ENCODE data around the gene AHNAK. TPM values are rescaled to one million over a fixed set of nuclear protein-coding genes. Genes with fewer than 3 reads are reported as not detected.
A peak's percentile ranks its signal among the peaks of the same experiment; 100 is the strongest.
"Not testable (repeated sequence)": the region's sequence is repeated elsewhere in the genome, so short reads cannot be mapped to it uniquely, and the experiment has no call there.

AHNAK gene, protein sequence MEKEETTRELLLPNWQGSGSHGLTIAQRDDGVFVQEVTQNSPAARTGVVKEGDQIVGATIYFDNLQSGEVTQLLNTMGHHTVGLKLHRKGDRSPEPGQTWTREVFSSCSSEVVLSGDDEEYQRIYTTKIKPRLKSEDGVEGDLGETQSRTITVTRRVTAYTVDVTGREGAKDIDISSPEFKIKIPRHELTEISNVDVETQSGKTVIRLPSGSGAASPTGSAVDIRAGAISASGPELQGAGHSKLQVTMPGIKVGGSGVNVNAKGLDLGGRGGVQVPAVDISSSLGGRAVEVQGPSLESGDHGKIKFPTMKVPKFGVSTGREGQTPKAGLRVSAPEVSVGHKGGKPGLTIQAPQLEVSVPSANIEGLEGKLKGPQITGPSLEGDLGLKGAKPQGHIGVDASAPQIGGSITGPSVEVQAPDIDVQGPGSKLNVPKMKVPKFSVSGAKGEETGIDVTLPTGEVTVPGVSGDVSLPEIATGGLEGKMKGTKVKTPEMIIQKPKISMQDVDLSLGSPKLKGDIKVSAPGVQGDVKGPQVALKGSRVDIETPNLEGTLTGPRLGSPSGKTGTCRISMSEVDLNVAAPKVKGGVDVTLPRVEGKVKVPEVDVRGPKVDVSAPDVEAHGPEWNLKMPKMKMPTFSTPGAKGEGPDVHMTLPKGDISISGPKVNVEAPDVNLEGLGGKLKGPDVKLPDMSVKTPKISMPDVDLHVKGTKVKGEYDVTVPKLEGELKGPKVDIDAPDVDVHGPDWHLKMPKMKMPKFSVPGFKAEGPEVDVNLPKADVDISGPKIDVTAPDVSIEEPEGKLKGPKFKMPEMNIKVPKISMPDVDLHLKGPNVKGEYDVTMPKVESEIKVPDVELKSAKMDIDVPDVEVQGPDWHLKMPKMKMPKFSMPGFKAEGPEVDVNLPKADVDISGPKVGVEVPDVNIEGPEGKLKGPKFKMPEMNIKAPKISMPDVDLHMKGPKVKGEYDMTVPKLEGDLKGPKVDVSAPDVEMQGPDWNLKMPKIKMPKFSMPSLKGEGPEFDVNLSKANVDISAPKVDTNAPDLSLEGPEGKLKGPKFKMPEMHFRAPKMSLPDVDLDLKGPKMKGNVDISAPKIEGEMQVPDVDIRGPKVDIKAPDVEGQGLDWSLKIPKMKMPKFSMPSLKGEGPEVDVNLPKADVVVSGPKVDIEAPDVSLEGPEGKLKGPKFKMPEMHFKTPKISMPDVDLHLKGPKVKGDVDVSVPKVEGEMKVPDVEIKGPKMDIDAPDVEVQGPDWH (N-terminal part only)
- total RNA-seq: 479 and 591 TPM in 2 replicates

DNA sequence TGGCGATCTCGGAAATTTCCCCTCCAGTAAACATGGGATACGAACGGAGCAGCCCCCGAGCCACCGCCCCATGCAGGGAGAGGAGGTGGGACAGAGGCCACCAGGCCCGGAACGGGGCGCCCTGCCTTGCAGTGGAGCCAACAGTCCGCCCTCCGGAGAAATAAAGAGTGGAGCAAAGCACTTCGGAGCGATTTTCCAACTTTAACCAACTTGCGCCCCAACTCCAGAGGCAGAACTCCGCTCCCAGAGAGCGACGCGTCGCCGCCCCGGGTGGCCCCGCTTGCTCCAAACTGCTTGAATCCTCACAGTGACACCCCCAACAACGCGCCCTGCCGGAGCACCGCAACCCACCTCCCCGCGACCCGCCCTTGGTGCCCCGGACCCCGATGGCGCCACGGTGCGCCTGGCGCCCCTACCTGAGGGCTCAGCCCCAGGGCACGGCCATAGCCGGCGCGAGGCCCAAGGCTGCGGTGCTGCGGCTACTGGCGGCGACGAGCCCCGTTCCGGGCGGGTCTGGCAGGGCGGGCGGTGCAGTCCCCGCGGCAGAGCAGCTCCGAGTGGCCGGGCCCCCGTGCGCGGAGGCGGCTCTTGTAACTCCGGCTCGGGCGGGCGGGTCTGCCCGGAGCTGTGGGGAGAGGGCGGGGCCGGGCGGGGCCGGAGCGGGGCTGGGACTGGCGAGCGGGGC lies at the start of gene AHNAK:
TSS of gene AHNAK (minus strand) at position 563 of the 685 bp plus-strand sequence. CDS start 10,708 bp downstream, outside the sequence.
- DNase-seq (ENCODE audit: low read depth, low spot score): no peak

DNA sequence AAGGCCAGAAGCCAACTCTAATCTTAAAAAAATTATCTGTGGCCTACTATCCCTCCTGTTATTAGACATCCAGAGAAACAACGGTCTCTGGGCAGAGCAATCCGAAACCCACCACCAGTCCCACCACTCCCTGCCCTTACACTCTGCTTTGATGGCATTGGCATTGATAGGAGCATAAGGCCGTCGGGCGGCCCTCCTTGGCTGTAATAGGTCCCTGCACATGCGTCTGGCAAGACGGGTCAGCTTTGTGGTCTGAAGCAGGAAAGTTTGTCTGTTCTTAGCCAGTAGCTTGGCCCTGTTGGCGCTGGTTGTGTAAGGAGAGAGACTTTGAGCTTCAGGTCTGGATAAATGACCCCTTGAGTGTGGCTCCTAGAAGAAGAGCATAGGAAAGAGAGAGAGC lies 48.5 kb upstream of the AHNAK start:
- no peak for DNase-seq (ENCODE audit: low read depth, low spot score)

DNA sequence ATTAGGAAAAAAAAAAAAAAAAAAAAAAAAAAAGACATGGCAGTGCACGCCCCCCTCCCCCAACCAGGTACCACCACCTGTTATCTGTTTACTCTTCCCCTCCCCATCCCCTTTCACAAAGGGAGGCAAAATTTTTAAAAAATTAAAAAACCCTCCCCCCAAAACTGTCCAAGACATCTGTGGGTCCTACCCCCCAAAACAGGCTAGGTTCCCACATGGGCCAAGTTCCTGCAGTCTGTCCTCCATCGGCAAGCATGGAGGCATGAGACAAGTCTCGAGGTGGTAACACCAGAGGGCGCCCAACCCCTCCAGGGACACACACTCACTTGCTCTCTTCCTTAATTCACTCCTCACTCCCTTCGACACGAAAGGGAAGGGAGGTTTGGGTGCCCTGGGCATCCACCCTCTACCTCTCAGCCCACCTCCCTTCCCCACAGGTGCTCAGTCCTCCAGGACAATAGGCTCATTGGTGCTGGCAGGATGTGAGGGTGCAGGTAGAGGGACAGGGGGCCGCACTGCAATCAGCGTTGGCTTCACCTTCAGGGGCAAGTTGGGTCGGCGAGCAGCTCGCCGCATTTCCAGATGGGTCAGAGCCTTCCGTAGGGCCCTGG lies 46.9 kb upstream of the AHNAK start:
- DNase-seq (ENCODE audit: low read depth, low spot score): peak; percentile 52

DNA sequence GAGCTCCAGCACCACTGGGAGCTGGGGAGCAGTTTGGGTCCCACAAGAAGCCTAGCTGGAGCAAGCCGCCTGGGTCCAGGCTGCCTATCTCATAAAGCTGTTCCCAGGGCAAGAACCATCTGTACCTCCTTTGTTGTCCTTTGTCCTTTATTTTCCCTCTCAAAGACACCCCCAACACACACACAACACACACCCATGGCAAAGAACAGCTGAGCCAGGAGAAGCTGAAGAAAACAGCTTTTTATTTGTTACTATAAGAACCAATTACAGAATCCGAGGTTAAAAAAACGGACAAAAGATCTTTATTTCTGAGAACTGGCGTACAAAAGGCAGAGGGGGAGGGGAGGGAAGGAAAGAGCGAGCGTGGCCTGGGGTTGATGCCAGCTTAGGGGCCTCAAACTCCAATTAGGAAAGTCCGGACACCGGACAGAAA lies 46.4 kb upstream of the AHNAK start:
- no peak for DNase-seq (ENCODE audit: low read depth, low spot score)

DNA sequence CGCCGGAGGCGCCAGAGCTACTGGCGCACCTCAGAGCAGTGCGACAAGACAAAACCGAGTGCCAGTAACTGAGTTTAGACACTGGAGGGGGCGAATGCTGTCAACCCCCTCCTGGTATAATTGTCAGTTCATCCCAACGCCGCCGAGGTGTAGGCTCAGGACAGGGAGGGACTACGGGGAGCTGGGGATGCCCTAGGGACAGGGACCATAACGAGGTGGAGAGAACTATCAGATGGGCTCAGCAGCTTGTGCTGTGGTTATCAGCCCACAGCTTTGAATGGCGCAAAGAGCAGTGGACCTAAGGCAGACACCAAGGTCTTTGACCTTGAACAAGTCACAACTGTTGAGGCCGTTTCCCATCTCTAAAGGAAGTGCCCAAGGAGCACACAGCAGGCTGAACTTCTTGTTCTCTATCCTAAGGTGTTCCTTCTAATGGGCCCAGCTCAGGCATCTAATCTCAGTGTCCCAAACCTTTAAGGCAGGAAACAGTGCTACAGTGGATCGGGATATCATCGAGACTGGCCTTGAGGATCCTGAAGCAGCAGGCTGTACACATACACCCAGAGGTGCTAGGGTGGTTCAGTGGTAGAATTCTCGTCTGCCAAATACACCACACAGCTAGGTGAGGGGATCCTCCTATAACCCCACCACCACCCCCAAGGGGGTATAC lies 45.7 kb upstream of the AHNAK start:
- DNase-seq (ENCODE audit: low read depth, low spot score): no peak

DNA sequence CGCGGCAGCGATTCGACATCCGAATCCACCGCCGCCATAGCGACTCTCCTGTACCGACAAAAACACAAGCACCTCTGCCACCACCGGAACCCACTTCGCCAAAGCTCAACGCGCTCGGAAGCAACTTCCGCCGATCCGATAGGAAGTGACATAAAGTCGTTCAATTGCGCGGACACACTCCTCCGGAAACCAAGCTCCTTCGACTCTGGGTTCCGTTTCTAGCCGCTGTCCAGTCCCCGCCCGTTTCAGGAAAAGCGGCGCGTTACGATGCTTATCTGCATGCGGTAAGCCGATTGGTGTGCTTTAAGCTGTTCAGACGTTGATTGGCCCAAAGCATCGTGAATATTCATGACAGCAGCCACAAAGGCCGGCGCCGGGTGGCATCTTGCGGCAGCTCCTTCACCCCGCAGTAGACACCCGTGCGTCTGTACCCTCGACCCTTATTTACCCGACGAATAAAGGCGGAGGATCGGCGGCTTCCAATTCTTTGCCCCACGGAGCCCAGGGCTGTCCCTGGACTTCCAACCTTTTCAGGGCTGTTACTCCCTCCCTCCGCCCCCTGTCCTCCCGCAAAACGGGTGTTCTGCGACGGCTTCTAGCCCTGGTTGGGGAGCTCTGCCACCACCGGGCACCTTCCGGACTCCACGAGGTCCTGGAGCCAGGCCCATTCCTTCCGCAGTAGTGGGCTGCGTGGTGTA lies 45.0 kb upstream of the AHNAK start, which contains the start of gene TUT1:
TSS of gene TUT1 (minus strand) at position 76 of the 698 bp plus-strand sequence. CDS start at position 38, 38 bp downstream.
- peak; percentile 99 for DNase-seq (ENCODE audit: low read depth, low spot score)

DNA sequence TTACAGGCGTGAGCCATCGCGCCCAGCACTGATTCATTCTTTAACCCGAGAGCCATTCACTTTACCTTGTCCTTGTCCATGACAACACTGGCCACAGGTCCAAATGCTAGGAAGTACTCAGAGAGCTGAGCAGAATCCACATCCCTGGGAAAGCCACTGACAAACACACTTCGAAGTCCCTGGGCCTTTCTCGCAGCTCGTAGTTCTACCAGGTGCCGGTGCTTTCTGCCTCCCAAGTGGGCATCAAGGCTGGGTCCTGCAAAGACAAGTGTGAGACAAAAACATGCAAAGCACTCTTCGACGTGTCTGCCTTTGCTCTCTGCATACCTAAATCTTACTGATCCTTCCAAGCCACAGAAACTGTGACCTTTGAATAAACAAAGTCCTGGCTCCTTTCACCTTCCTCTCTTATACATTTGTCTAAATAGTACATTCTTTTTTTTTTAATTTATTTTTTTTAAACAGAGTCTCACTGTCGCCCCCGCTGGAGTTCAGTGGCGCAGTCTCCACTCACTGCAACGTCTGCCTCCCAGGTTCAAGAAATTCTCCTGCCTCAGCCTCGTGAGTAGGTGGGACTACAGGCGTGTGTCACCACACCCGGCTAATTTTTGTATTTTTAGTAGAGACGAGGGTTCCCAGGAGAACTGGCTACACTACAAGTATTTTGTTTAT lies 42.5 kb upstream of the AHNAK start:
- DNase-seq (ENCODE audit: low read depth, low spot score): no peak

DNA sequence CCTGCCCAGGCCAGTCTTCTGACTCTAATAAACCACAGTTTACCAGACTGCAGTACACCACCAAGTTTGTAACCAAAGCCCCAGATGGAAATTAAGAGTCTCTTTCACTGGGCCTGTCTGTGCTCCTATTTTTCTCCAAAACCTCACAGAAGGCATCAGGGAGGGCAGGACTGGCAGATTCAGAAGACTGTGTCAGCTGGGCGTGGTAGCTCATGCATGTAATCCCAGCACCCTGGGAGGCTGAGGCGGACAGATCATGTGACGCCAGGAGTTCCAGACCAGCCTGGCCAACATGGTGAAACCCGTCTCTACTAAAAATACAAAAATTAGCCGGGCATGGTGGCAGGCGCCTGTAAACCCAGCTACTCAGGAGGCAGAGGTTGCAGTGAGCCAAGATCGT lies 38.8 kb upstream of the AHNAK start:
- DNase-seq (ENCODE audit: low read depth, low spot score): not testable (repeated sequence)

DNA sequence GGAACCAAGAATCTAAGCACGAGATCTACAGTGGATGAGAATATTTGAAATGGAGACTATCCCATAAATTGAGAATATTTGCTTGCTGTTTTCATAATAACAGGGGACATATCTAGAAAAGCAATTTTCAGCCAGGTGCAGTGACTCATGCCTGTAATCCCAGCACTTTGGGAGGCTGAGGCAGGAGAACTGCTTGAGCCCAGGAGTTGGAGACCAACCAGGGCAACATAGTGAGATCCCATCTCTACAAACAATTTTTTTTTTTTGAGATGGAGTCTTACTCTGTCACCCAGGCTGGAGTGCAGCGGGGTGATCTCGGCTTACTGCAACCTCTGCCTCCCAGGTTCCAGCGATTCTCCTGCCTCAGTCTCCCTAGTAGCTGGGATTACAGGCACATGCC lies 35.1 kb upstream of the AHNAK start:
- not testable (repeated sequence) for DNase-seq (ENCODE audit: low read depth, low spot score)

DNA sequence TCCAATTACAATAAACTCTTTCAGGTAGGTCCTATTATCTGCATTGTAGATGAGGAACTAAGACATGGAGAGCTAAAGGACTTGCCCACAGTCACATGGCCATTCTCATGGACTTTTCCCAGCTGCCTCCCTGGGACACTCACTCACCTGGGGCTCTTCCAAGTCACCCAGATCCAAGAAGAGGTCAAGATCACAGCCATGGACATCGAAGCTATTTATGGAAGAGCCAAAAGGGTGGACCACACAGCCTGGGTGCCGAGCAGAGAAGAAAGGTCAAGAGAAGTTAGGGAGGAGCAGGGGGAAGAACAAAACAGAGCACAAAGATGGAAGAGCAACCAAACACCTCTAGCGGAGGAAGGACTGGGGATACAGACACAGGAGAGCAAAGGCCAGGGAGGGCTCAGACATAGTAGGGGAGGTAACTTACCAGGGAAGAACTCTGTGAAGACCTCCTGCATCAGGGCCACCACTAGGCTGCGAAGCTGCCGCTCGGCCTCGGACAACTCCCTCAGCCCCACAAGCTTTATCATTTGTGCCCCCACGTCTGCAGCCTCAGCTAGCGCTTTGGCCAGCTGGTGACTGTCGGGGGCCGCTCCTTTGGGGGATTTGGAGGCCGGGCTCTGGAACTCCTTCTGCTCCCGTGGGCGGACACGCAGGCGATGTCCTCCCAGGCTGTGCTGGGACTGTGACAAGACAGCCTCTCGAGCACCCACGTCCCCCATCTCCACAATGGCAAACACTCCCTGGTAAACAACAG lies 34.5 kb upstream of the AHNAK start:
- DNase-seq (ENCODE audit: low read depth, low spot score): no peak

DNA sequence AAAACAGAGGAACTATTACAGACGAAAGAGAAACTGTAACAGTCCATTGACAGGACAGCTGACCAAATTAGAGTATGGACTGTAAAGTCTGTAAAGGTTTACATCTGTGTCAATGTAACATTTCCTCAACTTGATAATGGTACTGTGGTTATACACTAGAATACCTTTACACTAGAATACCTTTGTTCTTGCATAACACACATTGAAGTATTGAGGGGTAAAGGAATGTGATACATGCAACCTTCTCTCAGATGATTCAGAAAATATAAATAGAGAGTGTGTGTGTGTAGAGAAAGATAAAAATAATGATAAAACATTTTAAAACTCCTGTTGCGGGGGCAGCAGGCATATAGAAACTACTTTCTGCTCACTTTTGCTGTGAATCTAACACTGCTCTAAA lies 32.6 kb upstream of the AHNAK start:
- DNase-seq (ENCODE audit: low read depth, low spot score): no peak

DNA sequence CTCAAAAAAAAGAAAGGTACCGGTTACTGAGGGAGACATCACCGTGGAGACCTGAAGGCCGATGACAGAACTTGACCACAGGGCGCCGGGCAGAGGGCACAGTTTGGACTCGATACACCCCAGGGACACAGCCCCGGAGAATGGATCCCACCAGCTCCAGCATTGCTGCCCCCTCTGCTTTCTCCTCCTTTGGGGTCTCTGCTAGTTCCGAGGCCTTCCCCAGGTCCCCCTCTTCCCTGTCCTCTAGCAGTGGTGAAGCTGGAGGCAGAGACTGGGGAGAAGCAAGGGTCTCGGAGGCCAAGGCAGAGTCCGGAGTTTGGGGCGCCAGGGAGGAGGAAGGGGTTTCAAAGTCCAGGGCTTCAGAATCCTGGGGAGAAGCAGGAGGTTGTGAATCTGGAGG lies 31.9 kb upstream of the AHNAK start:
- no peak for DNase-seq (ENCODE audit: low read depth, low spot score)

DNA sequence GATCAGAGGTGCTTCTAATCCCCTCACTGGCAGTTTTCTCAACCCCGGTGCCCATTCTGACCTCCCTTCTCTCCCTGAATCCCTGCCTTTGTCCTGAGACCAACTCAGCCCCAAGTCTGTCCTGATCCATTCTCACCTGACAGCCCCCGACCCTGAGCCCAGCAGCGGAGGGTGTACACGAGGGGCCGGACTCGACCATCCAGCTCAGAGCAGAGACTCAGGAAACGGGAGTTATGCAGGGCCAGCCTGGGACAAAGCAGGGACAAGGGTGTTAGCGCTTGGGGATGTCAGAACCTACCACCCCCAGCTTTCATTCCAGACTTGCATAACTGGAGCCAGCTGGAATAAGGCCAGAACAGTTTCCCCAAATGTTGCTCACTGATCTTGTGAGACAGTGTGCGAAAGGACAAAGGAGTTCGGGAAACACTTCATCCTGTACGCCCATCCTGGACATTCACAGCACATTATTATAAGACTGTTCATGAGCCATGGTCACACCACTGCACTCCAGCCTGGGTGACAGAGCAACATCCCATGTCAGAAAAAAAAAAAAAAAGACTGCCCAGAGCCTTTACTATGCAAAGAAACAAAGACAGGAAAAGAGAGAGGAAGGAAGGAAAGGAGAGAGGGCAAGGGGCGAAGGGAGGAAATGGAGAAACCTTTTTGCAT lies 30.6 kb upstream of the AHNAK start:
- DNase-seq (ENCODE audit: low read depth, low spot score): peak; percentile 94

DNA sequence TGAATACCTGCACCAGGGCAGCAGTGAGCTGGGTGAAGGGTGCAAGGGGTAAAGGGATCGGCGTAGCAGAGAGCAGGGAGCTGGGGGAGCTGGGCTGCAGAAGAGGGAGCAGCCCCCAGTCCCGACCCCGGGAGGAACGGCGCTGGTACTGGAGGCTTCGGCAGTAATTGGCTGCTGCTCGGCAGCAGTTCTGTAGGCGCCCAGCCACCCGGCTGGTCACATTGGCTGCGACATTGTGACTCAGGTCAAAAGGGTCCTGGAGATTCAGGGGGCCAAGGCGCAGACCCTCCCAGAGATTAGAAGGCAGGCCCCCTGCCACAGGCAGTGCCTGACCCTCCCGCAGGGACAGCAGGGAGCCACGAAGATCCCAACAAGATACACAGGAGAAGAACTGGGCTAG lies 29.2 kb upstream of the AHNAK start:
- DNase-seq (ENCODE audit: low read depth, low spot score): no peak

DNA sequence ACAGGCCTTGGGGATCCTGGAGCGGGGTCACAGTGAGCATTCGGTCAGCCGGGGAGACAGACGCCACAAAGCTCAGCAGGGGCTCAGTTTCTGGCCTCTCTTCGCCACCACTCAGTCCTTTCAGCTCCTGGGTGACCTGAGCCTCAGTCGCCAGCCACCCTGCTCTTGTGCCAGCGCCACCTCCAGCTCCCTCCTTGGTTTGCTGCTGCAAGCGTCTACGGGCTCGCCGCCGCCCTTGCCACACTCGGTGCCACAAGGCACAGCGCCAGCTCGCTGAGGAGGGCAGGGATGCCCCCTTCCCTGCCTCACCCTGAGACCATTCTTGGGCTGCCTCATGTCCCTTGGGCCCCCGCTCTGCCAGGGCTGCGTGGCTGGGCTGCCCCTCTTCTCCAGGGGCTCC lies 28.6 kb upstream of the AHNAK start:
- DNase-seq (ENCODE audit: low read depth, low spot score): no peak

DNA sequence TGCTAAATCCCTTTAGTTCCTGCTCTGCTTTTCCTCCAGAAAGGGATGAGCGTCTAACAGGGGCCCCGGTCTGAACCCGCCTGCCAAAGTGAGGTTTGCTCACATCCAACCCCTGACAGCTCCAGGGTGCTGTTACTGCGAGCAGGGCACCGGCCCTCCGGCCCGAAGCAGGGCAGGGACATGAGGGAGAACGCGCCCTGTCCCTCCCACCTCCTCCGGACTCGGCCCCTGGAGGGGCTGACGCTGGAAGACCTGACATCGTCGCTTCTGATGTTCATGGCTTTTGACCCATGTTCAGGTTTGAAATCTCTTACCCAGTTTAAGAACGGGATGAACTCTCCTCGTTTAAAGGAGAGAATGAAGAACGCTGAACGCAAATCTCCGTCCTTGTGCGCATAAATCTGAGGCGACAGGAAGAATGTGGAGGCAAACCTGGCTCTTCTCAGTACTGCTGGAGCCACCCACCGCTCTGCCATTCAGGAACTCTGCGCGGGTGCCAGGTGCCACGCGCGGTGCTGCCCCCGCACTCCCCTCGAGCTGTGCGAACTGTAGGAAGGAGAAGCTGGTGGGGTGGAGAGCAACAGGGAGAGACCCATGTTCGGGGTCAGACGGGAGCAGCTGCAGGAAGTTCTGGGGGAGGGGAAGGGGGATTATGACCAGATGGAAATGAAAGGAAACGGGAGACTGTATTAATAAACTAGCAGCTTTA lies 27.9 kb upstream of the AHNAK start:
- no peak for DNase-seq (ENCODE audit: low read depth, low spot score)

Measured in pulmonary artery endothelial cell (primary cell).